ENCODE results near the gene GABPB2. TPM values are rescaled to one million over a fixed set of nuclear protein-coding genes. Genes with fewer than 3 reads are reported as not detected.

GABPB2 gene
- total RNA-seq, 1 donor from 2014 or later = 3.6 TPM

GRCh38 chr1:151132335-151133017 is 61.9 kb downstream of the GABPB2 start:
- Histone ChIP-seq H3K79me2 (ENCODE audit: insufficient read depth, low read length) (no peaks in the 10 kb centered on the region), H3K4me2 (ENCODE audit: low read length) (peak overlapping the region; percentile 83), H2AFZ (ENCODE audit: low read depth, low read length) (peak overlapping the region; percentile 79), H3K27me3 (ENCODE audit: insufficient read depth, low read length) (peaks cover 2% of the 10 kb centered on the region), H3K27ac (ENCODE audit: low read depth, low read length) (no peak overlapping the region), H3K36me3 (ENCODE audit: insufficient read depth, low read length) (no peaks in the 10 kb centered on the region), H3K4me3 (ENCODE audit: insufficient read depth, low read depth, low read length) (no peak overlapping the region), H3K9me3 (ENCODE audit: insufficient read depth, low read depth, low read length) (no peaks in the 10 kb centered on the region), H3K9ac (ENCODE audit: low read length) (peak overlapping the region; percentile 52), H4K20me1 (ENCODE audit: insufficient read depth, low read length) (no peaks in the 10 kb centered on the region), H3K4me1 (ENCODE audit: insufficient read depth, low read length) (peaks cover 9% of the 10 kb centered on the region)
- FAIRE-seq (no peak), DNase-seq (ENCODE audit: low read depth) (no peak)
- peaks cover 27% of the 10 kb centered on the region for H3K36me3 Mint-ChIP-seq (ENCODE audit: low read depth, unreplicated experiment)
- no peak overlapping the region for H3K4me3 Mint-ChIP-seq (ENCODE audit: unreplicated experiment)
- TF ChIP-seq CTCF (IDR thresholded peaks at IDR 0.05; ENCODE audit: insufficient read depth, low read depth, low read length) (no peak), EZH2 (IDR thresholded peaks at IDR 0.05; ENCODE audit: insufficient read depth, low read length) (no peak)
- H3K9me3 Mint-ChIP-seq (ENCODE audit: unreplicated experiment) = peaks cover 2% of the 10 kb centered on the region
- H3K27me3 Mint-ChIP-seq (ENCODE audit: low read depth, unreplicated experiment) = peaks cover 39% of the 10 kb centered on the region
- no peaks in the 10 kb centered on the region for H3K4me1 Mint-ChIP-seq (ENCODE audit: low read depth, unreplicated experiment)
- no peak overlapping the region for H3K27ac Mint-ChIP-seq (ENCODE audit: unreplicated experiment)

GRCh38 chr1:151133018-151133806 is 62.7 kb downstream of the GABPB2 start:
- no peak for DNase-seq (ENCODE audit: low read depth)
- TF ChIP-seq EZH2 (IDR thresholded peaks at IDR 0.05; ENCODE audit: insufficient read depth, low read length) (no peak), CTCF (IDR thresholded peaks at IDR 0.05; ENCODE audit: insufficient read depth, low read depth, low read length) (no peak)
- Histone ChIP-seq H3K27ac (ENCODE audit: low read depth, low read length) (no peak overlapping the region), H3K79me2 (ENCODE audit: insufficient read depth, low read length) (no peaks in the 10 kb centered on the region), H3K4me1 (ENCODE audit: insufficient read depth, low read length) (peaks cover 9% of the 10 kb centered on the region), H3K9ac (ENCODE audit: low read length) (no peak overlapping the region), H2AFZ (ENCODE audit: low read depth, low read length) (no peak overlapping the region), H3K4me3 (ENCODE audit: insufficient read depth, low read depth, low read length) (no peak overlapping the region), H3K36me3 (ENCODE audit: insufficient read depth, low read length) (no peaks in the 10 kb centered on the region), H3K27me3 (ENCODE audit: insufficient read depth, low read length) (peaks cover 2% of the 10 kb centered on the region), H3K9me3 (ENCODE audit: insufficient read depth, low read depth, low read length) (no peaks in the 10 kb centered on the region), H4K20me1 (ENCODE audit: insufficient read depth, low read length) (no peaks in the 10 kb centered on the region), H3K4me2 (ENCODE audit: low read length) (no peak overlapping the region)
- Mint-ChIP-seq H3K4me3 (ENCODE audit: unreplicated experiment) (no peak overlapping the region), H3K9me3 (ENCODE audit: unreplicated experiment) (peaks cover 2% of the 10 kb centered on the region), H3K36me3 (ENCODE audit: low read depth, unreplicated experiment) (peaks cover 30% of the 10 kb centered on the region), H3K27me3 (ENCODE audit: low read depth, unreplicated experiment) (peaks cover 39% of the 10 kb centered on the region), H3K4me1 (ENCODE audit: low read depth, unreplicated experiment) (no peaks in the 10 kb centered on the region), H3K27ac (ENCODE audit: unreplicated experiment) (no peak overlapping the region)
- no peak for FAIRE-seq

Measured in astrocyte (in vitro differentiated cells and primary cell).